SJSA1 (cell line): Measurements from ENCODE around the gene ASIC1. TPM values are rescaled to one million over a fixed set of nuclear protein-coding genes. Genes with fewer than 3 reads are reported as not detected.
A peak's percentile ranks its signal among the peaks of the same experiment; 100 is the strongest.

Source experiments
- DNase-seq, 2 experiments: peaks; one replicate each; pipeline ENCODE4 v3.0.0-alpha.2; 2015 to 2020; ENCODE audit warnings: low spot score in 2 of 2, low read depth in 1 of 2
- H3K27ac ChIP-seq: fragments of 250-450 bp; sonication (Bioruptor Pico); 2 replicates; pipeline ENCODE4 v1.5.1; 2020; ENCODE audit warnings: mild to moderate bottlenecking, moderate library complexity
- H3K27me3 ChIP-seq: fragments of 250-450 bp; sonication (Bioruptor Pico); replicated peaks from 2 replicates; pipeline ENCODE4 v1.5.1; 2020; ENCODE audit warnings: mild to moderate bottlenecking, moderate library complexity
- H3K36me3 ChIP-seq: fragments of 250-450 bp; sonication (Bioruptor Pico); 2 replicates; pipeline ENCODE4 v1.5.1; 2020; ENCODE audit warnings: mild to moderate bottlenecking
- H3K4me1 ChIP-seq: fragments of 250-450 bp; sonication (Bioruptor Pico); replicated peaks from 2 replicates; pipeline ENCODE4 v1.6.1; 2021; ENCODE audit warnings: mild to moderate bottlenecking
- H3K4me3 ChIP-seq: fragments of 250-450 bp; sonication (Bioruptor Pico); 2 replicates; pipeline ENCODE4 v1.5.1; 2020; ENCODE audit warnings: mild to moderate bottlenecking
- H3K9me3 ChIP-seq: fragments of 250-450 bp; sonication (Bioruptor Pico); replicated peaks from 2 replicates; pipeline ENCODE4 v1.5.1; 2020; ENCODE audit warnings: mild to moderate bottlenecking
- total RNA-seq: library from RNA; depleted of rRNA; stranded (reverse); fragments of >200 nt; shearing (Covaris generic); gene quantifications from 2 replicates; pipeline ENCODE4 v1.2.3, GENCODE V29; 2014

Gene ASIC1
- total RNA-seq, 1 experiment from 2014 or later: 0.37 TPM

DNA sequence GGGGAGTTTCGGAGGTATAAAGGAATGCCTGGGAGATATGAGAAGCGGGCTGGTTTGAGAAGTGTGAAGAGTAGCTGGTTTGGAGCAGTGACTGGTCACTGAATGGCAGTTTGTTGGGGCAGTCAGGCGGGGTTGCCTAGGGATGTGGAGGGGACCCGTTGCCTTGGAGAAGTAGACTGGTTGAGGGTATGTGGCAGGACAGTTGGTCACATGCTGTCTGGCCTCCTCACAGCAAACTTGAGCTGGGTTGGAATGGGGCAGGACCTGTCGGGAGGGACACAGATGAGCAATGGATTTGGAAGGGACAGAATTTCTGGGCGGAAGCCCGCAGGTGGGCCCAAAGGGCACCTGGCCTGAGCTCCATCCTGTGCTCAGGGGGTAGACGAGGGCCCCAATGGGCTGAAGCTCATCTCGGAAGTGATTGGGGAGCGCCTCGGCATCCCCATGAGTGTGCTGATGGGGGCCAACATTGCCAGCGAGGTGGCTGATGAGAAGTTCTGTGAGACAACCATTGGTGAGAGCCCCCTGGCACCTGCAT is 48.6 kb downstream of the ASIC1 start:
- no peak overlapping the region for H3K4me3 ChIP-seq
- peaks cover 4% of the 10 kb centered on the region for H3K4me1 ChIP-seq
- H3K27ac ChIP-seq: no peak overlapping the region
- DNase-seq: no peak
- H3K36me3 ChIP-seq: peaks cover 11% of the 10 kb centered on the region
- H3K27me3 ChIP-seq: no peaks in the 10 kb centered on the region
- no peaks in the 10 kb centered on the region for H3K9me3 ChIP-seq

DNA sequence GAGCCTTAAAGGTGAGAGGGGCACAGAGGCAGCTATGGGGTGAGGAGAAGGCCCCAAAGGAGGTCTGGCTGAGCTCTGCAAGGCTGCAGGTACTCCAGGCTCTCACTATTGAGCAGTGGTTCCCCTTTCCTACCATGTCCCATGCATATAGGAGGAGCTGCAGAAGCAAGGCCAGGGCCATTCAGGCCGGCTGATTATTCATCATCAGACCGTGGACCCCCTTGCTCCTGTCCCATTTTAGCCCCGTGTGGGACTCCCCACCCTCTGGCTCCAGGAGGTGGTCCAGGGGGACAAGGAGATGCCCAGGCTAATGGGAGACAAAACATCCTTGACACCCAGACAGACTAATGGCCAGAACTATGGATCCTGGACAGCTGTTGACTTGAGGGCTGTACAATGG is 49.5 kb downstream of the ASIC1 start:
- H3K4me3 ChIP-seq: no peak overlapping the region
- H3K27me3 ChIP-seq: no peaks in the 10 kb centered on the region
- DNase-seq: no peak
- peaks cover 6% of the 10 kb centered on the region for H3K4me1 ChIP-seq
- no peaks in the 10 kb centered on the region for H3K9me3 ChIP-seq
- H3K27ac ChIP-seq: no peak overlapping the region
- H3K36me3 ChIP-seq: peaks cover 3% of the 10 kb centered on the region

- peaks cover 6% of the 10 kb centered on the region for H3K4me1 ChIP-seq
- no peaks in the 10 kb centered on the region for H3K9me3 ChIP-seq
These were observed 50.2 kb downstream of the ASIC1 start for GRCh38 chr12:50107416-50108268.

GRCh38 chr12:50109319-50109718 is 51.9 kb downstream of the ASIC1 start:
- H3K4me3 ChIP-seq: no peak overlapping the region
- no peaks in the 10 kb centered on the region for H3K36me3 ChIP-seq
- no peak for DNase-seq
- H3K27ac ChIP-seq: no peak overlapping the region
- H3K27me3 ChIP-seq: no peaks in the 10 kb centered on the region
- H3K9me3 ChIP-seq: no peaks in the 10 kb centered on the region
- peaks cover 6% of the 10 kb centered on the region for H3K4me1 ChIP-seq

More at GRCh38 chr12:50107416-50108268, 50.2 kb downstream of the ASIC1 start:
- no peak overlapping the region for H3K27ac ChIP-seq
- no peaks in the 10 kb centered on the region for H3K27me3 ChIP-seq
- no peak overlapping the region for H3K4me3 ChIP-seq
- no peaks in the 10 kb centered on the region for H3K36me3 ChIP-seq
- no peak for DNase-seq

DNA sequence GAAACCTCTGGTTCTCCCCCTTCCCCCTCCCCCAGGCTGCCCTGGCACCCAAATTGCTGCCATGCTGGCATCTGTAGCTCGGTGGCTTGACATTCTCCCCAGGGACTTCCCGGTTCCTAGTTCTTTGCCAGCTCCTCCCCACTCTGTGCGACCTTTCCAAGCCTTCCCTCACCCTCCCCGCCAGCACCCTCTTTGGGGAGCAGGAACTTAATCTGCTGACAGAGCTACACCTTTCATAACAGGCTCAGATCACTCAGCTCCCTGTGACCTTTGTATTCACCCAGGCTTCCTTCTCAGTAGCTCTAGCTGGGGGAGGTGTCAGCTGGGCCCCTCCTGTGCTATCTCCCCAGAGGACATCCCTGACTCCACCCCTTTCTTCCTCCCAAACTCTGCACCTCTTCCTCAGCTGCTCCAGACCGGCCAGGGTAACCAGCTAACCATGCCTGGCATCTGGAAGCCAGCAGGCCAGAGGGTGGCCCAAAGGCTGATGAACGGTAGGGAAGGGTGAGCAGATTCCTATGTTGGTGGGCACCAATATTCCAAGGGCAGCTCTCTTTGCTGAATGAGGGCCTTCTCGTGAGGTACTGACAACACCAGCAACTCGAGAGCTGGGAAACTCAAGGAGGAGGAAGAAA is 52.8 kb downstream of the ASIC1 start:
- Histone ChIP-seq H3K27me3 (no peaks in the 10 kb centered on the region), H3K4me3 (no peak overlapping the region), H3K27ac (no peak overlapping the region), H3K36me3 (no peaks in the 10 kb centered on the region), H3K4me1 (peaks cover 6% of the 10 kb centered on the region), H3K9me3 (no peaks in the 10 kb centered on the region)
- no peak for DNase-seq

- H3K4me1 ChIP-seq: peaks cover 6% of the 10 kb centered on the region
- no peaks in the 10 kb centered on the region for H3K36me3 ChIP-seq
- H3K27me3 ChIP-seq: no peaks in the 10 kb centered on the region
- H3K9me3 ChIP-seq: no peaks in the 10 kb centered on the region
- no peak overlapping the region for H3K4me3 ChIP-seq
- DNase-seq: no peak
- no peak overlapping the region for H3K27ac ChIP-seq
These were observed 53.5 kb downstream of the ASIC1 start for GRCh38 chr12:50110762-50111351.

DNA sequence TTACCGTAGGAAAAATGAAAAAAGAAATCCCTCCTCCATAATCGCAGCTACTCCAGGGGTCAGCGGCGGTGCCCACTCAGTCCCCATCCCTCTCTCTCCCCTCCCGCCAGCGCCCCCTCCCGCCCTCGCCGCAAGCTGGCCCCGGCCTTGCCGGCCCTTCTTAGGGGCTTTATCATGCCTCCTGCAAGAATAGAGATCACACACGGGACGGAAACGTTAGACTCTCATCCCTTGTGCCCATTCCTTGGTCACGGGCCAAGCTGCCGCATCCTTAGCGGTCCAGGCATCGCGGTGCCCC is 53.9 kb downstream of the ASIC1 start:
- DNase-seq: no peak
- H3K27ac ChIP-seq: no peak overlapping the region
- no peaks in the 10 kb centered on the region for H3K9me3 ChIP-seq
- H3K36me3 ChIP-seq: peaks cover 4% of the 10 kb centered on the region
- no peaks in the 10 kb centered on the region for H3K27me3 ChIP-seq
- H3K4me1 ChIP-seq: peaks cover 6% of the 10 kb centered on the region
- no peak overlapping the region for H3K4me3 ChIP-seq

DNA sequence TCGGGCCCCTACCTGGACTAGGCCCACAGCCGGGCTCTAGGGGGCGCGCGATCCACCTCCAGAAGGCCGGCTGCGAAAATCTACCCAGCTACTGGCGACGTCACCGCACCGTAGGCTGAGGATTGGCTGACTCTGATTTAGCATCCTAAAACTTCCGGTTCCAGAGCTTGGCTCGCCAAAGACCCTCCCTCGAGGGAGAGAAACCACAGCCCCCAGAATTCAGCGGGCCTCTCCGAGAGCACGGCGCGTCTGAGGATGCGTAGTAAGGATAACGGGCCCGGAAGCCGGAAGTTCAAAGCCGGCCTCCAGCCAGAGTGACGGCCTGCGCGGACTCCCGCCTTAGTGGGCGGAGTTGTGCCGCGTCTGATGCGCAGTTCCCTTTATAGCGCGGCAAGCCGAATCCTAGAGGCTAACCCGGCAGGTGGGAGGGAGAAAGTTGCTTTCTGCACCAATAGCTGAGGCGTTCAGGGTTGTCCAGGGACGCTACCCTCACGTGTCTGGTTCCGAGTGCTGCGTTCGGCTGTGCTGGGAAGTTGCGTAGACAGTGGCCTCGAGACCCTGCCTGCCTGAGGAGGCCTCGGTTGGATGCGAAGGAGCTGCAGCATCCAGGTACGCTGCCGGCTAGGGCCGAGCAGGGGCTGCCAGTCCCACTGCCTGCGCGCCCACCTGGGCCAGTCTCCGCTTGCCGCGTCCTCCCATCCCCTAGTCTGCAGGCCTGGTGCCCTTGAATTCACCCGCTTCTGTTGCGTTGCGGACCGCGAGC is 54.5 kb downstream of the ASIC1 start, which contains the start of gene COX14:
Gene COX14, plus strand, starts transcription at position 544 of the 763 bp plus-strand sequence. CDS start 7,808 bp downstream, outside the sequence.
- peak; percentile 99 for DNase-seq
- Histone ChIP-seq H3K4me1 (peaks cover 6% of the 10 kb centered on the region), H3K4me3 (peak within 1 kb of the TSS; percentile 65), H3K9me3 (no peaks in the 10 kb centered on the region), H3K27ac (peak within 1 kb of the TSS; percentile 32), H3K27me3 (no peaks in the 10 kb centered on the region), H3K36me3 (peaks cover 7% of the 10 kb centered on the region)

DNA sequence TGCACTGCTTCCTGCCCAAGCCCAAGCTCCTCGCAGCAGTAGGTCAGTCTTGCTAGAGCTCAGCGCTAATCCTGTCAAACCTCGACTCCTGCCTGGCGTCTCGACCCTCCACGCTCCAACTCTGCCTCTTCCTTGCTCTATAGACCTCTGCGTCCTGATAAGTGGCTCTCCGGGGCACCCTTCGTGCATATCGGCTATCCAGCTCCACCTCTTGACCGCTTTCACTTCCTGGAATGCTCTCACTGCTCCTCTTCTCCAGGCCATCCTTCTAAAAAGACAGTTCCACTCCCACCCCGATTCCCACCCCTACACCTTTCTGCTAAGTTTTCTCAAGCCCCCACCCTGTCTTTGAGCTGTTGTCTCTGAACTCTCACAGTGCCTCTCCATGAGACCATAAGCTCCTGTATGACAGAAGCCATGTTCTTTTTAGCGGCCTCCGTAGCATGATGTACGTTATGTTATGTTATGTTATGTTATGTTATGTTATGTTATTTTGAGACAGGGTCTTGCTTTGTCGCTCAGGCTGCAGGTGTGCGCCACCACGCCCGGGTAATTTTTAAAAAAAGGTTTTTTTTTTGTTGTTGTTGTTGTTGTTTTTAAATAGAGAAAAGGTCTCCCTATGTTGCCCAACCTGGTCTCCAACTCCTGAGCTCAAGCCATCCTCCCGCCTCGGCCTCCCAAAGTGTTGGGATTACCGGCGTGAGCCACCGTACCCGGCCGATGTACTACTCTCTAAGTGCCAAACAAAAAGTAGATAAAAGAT is 55.2 kb downstream of the ASIC1 start:
- H3K27me3 ChIP-seq: no peaks in the 10 kb centered on the region
- H3K9me3 ChIP-seq: no peaks in the 10 kb centered on the region
- peaks cover 6% of the 10 kb centered on the region for H3K4me1 ChIP-seq
- H3K36me3 ChIP-seq: peaks cover 7% of the 10 kb centered on the region
- DNase-seq: peak in 1 of 2 experiments; percentile 52
- H3K27ac ChIP-seq: peak overlapping the region; percentile 32
- peak overlapping the region; percentile 65 for H3K4me3 ChIP-seq

DNA sequence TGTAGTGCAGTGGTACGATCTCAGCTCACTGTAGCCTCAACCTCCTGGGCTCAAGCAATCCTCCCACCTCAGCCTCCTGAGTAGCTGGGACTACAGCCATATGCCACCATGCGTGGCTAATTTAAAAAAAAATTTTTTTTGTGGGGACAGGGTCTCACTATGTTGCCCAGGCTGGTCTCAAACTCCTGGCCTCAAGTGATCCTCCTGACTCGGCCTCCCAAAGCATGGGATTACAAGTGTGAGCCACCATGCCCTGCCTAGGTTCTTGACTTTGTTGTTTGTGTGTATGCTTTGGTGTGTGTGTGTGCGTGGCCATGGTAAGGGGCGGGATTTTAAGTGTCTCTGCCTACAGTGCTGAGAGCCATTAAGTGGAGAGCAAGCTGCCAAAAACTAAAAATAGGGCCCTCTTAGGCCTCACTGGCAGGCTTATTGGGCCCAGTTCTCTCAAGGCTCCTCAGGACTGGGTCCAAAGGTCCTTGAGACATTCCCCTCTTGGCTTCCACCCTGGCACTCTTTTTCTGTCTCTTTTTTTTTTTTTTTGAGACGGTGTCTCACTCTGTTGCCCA is 59.7 kb downstream of the ASIC1 start:
- Histone ChIP-seq H3K4me1 (no peaks in the 10 kb centered on the region), H3K9me3 (no peaks in the 10 kb centered on the region), H3K36me3 (peaks cover 39% of the 10 kb centered on the region), H3K27ac (no peak overlapping the region), H3K27me3 (no peaks in the 10 kb centered on the region), H3K4me3 (no peak overlapping the region)
- no peak for DNase-seq

- H3K9me3 ChIP-seq: no peaks in the 10 kb centered on the region
- H3K27ac ChIP-seq: no peak overlapping the region
- peaks cover 56% of the 10 kb centered on the region for H3K36me3 ChIP-seq
- H3K4me1 ChIP-seq: no peaks in the 10 kb centered on the region
- H3K27me3 ChIP-seq: no peaks in the 10 kb centered on the region
- DNase-seq: no peak
- H3K4me3 ChIP-seq: no peak overlapping the region
These were observed 62.0 kb downstream of the ASIC1 start for GRCh38 chr12:50119387-50119786.

DNA sequence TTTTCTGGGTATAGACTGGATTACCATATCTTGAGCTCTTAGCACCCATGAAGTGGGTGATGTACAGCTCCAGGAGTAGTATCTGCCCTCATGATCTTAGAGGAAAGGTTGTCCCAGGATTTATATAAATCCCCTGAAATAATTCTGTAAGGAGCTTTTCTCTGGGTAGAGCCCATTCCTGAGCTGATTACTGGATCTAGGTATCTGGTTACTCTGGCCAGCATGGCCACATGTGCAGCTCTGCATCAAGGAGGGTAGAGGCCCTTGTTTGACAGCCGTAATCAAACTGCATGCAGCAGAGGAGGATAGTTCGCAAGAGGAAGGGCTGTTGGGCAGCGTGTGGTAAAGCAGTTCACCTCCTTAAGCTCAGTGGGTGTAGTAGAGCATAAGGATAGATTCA is 63.1 kb downstream of the ASIC1 start:
- DNase-seq: no peak
- H3K27me3 ChIP-seq: no peaks in the 10 kb centered on the region
- no peak overlapping the region for H3K4me3 ChIP-seq
- no peaks in the 10 kb centered on the region for H3K9me3 ChIP-seq
- H3K4me1 ChIP-seq: no peaks in the 10 kb centered on the region
- H3K27ac ChIP-seq: no peak overlapping the region
- H3K36me3 ChIP-seq: peaks cover 60% of the 10 kb centered on the region

- H3K27ac ChIP-seq: no peak overlapping the region
- DNase-seq: no peak
- H3K36me3 ChIP-seq: peaks cover 60% of the 10 kb centered on the region
- no peak overlapping the region for H3K4me3 ChIP-seq
- no peaks in the 10 kb centered on the region for H3K4me1 ChIP-seq
- H3K9me3 ChIP-seq: no peaks in the 10 kb centered on the region
- no peaks in the 10 kb centered on the region for H3K27me3 ChIP-seq
These were observed 63.6 kb downstream of the ASIC1 start for GRCh38 chr12:50120953-50121352.
